ENCODE measurements around the gene ARSB.

- TF ChIP-seq EZH2 (IDR thresholded peaks at IDR 0.05; ENCODE audit: insufficient read depth, poor library complexity, severe bottlenecking) = no peak
- TF ChIP-seq EZH2phosphoT487 (IDR thresholded peaks at IDR 0.05; ENCODE audit: insufficient read depth, low read depth) = no peak
Measured at GRCh38 chr5:78920604-78921003, 64.5 kb downstream of the ARSB start.
